ENCODE measurements around the gene MBD3L4.

GRCh38 chr19:7074705-7075282 is 34.8 kb upstream of the MBD3L4 start:
- no peak for TF ChIP-seq PATZ1 (CRISPR knock-in tag; IDR thresholded peaks at IDR 0.05; ENCODE audit: borderline replicate concordance)
- no peak for TF ChIP-seq PPARA (CRISPR knock-in tag; IDR thresholded peaks at IDR 0.05; ENCODE audit: borderline replicate concordance)

Data from SK-N-SH treated with all-trans-retinoic acid at 6 μM for 48 hours (cell line).